ENCODE results near the gene SMTNL1.
"Not testable (repeated sequence)": the region's sequence is repeated elsewhere in the genome, so short reads cannot be mapped to it uniquely, and the experiment has no call there.

The SMTNL1 gene

DNA sequence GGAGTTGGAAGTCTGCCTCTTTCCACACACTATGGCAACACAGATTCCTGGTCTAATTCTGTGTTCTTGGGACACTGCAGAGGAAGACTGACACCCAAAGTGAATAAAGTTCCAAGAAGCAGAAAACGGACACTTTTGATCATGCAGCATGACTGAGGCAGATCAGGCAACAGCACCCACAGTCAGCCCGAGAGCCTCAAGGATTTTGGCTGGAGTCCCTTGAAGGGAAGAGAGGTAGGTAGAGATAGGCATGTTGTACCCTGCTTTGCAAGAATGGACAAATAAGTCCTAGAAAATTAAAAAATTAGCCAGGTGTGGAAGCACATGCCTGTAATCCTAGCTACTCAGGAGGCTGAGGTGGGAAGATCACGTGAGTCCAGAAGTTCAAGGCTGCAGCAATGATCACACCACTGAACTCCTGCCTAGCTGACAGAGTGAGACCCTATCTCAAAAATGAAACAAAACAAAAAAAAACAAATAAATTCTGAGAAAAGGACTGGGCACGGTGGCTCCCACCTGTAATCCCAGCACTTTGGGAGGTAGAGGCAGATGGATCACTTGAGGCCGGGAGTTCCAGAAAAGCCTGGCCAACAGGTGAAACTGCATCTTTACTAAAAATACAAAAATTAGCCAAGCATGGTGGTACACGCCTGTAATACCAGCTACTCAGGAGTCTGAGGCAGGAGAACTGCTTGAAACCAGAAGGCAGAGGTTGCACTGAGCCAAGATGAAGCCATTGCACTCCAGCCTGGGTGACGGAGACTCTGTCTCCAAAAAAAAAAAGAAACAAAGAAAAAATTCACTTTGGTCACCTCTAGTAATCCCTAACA, 28.8 kb upstream of the SMTNL1 start:
- no peak for DNase-seq (ENCODE audit: low spot score)

DNA sequence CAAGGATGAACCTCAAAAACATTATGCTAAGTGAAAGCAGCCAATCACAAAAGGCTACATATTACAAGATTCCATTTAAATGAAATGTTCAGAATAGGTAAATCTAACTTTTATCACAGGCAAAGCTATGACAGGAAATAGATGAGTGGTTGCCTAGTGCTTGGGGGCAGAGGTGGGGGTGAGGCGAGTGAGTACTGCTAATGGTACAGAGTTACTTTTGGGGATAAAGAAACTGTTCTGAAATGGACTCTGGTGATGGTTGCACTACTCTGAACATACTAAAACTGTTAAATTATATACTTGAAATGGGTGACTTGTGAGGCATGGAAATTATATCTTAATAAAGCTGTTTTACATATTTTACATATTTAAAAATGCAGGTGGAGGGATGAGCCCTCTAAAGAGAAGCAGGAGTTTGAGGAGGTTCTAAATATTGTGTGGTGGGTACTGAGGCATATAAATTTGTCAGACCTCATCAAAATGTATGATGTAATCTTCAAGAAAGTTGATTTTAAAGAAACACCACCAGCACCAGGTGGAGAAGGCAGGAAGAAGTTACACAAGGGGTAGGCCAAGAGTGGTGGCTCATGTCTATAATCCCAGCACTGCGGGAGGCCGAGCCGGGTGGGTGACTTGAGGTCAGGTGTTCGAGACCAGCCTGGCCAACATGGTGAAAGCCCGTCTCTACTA, 25.5 kb upstream of the SMTNL1 start:
- DNase-seq (ENCODE audit: low spot score): no peak

DNA sequence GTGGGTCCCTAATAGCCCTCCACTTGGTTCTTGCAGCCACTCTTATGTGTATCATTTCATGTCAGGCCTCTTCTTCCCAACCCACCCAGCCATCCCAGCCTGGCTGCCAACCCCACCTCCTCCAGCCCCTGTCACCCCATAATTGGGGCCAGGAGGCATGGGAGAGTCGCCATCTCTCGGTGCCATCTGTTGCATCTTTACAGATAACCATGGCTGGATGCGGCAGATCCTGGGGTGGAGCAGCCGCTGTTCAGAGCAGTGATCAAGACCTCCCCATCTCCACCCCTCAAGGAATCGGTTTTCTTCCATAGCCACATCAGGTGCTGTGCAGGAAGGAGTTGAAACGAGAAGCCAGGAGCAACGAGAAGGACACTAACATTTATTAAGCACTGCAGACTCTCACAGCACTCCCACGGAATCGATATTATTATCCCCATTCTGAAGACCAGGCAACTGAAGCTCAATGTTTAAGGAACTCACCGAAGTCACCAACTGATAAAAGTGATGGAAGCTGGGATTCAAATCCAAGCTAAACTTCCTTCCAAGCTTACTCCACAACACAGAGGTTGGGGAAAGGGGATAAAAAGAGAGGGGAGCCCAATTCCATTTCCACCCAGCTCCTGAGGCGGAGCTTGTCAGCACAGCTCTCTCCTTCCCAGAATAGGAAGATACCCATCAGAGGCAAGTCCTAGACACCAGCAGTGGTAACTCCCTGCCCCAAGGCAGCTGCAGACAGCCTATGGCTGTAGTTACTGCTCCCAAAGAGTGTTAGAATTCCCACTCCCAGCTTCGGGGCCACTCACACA, 24.5 kb upstream of the SMTNL1 start:
- no peak for DNase-seq (ENCODE audit: low spot score)

DNA sequence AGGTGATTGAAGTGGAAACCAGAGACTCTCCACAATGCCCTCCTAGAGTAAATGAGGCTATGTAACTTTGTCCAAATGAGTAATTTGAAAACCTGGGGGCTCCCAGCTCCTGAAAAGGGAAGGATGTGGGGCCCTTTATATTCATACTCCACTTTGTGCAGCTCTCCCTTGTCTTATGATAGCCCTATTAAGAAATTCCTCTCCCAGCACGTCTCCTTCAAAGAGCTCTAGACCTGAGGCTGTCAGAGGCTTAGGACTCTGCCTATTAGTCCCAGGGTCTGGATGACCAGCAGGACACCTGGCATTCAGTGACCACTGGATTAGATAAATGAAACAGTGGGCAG, 24.0 kb upstream of the SMTNL1 start:
- DNase-seq (ENCODE audit: low spot score): no peak

DNA sequence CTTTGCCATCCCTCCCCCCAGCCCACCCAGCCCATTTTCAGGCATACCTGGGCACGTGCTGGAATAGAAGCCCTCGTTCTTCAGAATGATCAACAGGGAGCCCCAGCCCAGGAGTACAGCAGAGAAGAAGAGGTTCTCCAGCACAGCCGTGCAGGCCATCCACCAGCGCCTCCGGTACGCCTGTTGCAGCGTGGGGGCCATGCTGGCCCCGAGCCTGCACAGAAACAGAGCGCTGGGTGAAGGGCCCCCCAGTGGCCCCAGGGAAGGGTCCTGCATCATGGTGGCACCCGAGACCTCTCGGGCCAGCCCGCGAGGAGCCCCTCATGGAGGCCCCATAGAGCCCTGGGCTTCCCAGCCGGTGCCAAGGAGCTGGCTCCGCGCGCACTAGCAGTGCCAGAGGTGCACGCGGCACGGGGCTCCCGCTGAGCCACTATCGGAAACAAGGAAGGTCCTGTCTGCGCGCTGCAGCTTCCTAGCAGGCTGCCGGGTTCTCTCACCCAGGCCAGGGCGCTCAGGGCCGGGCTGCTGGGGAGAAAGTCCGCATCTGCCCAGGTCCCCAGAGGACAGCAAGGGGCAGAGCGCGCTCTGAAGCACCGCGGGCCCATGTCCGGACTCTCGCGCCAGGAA, 23.4 kb upstream of the SMTNL1 start:
- peak; percentile 62 for DNase-seq (ENCODE audit: low spot score)

DNA sequence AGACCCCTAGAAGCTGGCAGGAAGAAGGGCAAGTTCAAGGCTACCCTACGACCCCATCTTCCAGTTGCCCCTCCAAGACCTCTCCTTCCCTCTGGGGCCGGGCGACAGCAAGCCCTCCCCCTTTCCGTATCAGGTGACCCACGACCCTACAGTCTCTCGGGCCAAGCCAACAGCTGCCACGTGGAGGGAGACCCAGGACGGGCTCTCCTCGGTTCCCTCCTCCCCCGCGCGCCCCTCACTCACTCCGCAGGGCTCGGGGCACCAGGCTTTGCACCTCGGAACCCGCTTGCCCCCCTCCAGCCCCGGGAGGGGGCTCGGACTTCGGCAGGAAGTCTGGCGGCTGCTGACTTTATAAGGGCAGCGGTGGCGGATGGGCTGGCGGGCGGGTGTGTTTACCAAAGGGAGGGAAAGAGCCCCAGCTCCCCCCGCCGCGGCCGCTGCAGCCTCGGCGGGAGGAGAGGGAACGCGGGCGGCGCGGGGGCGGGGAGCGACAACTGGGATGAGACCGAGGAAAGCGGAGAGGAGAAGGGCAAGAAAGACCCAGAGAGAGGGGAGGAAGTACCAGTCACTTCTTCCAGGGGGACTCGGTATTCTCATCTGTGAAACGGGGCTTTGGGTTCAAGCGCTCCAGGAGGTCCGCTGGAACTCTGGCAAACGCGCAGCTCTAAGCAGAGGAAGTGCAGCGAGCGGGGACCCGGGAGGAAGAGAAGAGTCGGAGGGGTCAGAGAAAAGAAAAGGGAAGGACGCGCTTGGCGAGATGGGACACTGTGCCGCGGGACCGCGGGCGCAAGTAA, 22.7 kb upstream of the SMTNL1 start:
- DNase-seq (ENCODE audit: low spot score): peak; percentile 78

DNA sequence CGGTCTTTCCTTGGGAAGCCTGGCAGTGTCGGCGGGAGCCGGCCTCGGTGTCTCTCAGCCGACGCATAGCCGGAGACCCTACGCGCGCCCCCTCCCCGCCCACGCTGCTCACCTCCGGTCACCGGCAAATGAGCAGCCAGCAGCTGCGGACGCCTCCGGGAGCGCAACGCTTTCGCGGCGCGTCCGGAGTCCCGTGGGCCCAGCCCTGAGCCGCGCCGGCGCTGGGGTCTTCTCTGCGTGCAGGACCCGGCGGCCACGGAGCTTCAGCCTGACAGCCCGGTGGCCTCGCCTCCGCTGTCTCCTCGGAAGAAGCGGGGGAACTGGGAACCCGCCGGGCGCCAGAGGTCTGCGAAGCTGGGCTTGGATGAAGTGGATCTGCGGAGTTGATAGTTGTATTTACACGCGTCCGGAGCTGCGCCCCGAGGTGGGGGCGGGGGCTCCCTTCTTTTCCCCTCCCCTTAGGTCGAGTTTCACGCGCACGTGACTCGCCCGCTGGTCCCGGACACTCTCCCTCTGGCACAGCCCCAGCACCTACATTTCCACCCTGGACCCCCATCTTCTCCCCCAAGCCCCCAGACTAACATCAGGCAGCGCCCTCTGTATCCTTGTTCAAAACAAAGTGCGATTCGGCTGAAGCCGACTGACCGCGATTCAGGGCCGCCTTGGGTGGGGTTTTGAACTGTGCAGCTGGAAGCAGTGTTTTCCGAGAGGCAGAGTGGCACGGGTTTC, 21.9 kb upstream of the SMTNL1 start, which contains the start of gene SLC43A1:
Gene SLC43A1, minus strand, starts transcription at position 371 of the 729 bp plus-strand sequence. CDS start 1,591 bp downstream, outside the sequence.
- DNase-seq (ENCODE audit: low spot score): peak; percentile 87

DNA sequence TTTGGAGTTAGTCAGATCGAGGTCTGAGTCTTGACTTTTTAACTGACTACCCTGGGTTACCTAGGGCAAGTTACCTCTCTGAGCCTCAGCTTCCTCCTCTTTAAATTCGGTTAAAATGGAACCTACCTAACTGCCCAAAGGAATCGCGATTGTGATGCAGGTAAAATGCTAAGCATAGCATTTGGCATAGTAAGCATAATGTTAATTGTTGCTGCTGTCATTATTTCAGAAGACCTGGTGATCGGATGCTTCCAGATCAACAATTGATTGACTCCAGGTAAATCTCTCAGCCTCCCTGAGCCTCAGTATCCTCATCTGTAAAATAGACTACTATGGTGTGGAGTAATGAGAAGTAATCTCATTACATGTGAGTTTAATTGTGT, 21.3 kb upstream of the SMTNL1 start:
- no peak for DNase-seq (ENCODE audit: low spot score)

DNA sequence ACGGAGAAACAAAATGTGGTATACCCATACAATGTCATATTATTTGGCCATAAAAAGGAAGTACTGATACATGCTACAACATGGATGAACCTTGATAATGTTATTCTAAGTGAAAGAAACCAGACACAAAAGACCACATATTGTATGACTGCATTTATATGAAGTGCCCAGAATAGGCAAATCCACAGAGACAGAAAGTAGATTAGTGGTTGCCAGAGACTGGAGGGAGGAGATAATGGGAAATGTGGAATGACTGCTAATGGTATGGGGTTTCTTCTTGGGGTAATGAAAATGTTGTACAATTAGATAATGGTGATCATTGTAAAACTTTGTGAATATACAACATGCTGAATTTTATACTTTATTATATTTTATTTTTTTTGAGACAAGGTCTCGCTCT, 16.3 kb upstream of the SMTNL1 start:
- no peak for DNase-seq (ENCODE audit: low spot score)

DNA sequence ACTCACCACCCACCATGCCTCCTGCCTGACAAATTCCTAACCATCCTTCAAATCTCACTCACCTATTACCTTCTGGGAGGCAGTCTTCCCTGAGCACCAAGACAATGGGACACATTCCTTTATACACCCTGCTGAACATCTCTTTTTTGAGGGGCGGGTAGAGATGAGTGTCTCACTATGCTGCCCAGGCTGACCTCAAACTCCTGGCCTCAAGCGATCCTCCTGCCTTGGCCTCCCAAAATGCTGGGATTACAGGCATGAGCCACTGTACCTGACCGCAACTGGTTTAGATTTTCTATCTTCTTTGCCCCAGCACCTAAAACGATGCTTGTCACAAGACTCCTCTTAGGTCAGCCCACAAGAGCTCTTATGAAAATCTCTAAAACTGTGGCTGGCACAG, 14.0 kb upstream of the SMTNL1 start:
- DNase-seq (ENCODE audit: low spot score): no peak

DNA sequence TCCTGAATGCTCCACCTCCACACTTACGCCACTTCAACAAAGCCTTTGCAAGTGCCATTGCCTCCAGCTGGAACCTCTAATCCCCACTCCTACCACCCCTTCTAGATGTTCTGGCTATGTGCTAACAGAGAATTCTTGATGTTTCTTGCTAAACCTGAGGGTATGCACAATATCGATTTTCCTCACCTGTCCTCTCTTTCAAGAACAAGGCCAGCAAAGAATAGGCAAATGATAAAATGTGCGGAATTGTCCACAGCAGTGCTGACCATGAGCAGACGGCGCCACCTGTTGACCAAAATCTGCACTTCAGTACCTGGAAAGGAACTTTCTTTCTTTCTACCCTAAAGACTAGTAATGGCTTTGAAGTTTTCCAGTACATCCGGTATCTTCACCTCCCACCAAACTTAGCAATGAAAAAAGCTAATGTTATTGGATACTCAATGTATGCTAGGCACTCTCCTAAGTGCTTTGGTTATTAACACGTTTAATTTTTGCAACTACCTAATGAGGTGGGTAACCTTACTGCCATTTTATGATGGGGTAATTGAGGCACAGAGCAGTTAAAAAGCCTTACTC, 10.3 kb upstream of the SMTNL1 start:
- peak; percentile 56 for DNase-seq (ENCODE audit: low spot score)

DNA sequence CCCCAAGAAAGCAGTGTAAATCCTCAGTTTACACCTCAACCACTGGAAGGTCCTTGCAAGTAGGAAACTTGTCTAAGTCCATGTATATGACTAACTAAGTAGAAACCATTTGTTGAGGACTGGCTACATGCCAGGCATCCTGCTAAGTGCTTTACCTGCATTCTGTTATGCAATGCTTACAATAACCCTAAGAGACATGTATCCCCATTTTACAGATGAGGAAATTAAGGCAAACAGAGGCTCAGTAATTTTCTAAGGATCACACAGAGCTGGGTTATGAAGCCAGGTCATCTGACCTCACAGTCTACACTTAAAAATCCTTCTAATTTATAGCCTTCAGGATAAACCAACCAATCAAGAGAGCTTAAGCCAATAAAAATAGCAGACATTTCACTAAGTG, 8.4 kb upstream of the SMTNL1 start:
- no peak for DNase-seq (ENCODE audit: low spot score)

DNA sequence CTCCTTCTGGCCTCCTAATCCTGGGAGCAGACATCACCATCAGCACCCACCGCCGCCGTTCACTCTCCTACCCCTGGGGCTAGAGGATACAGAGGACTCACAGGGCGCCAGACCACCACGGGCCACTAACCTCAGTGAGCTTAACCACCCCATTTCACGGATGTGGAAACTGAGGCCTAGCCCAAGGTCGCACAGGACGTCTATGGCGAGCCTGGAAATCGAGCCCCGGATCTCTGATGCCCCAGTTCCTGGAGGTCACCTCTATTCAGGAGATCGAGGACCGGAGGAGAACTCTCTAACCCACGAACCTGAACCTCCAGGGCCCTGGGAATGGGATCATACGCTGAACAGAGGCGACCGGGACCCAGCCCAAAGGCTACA, 7.2 kb upstream of the SMTNL1 start:
- DNase-seq (ENCODE audit: low spot score): no peak

DNA sequence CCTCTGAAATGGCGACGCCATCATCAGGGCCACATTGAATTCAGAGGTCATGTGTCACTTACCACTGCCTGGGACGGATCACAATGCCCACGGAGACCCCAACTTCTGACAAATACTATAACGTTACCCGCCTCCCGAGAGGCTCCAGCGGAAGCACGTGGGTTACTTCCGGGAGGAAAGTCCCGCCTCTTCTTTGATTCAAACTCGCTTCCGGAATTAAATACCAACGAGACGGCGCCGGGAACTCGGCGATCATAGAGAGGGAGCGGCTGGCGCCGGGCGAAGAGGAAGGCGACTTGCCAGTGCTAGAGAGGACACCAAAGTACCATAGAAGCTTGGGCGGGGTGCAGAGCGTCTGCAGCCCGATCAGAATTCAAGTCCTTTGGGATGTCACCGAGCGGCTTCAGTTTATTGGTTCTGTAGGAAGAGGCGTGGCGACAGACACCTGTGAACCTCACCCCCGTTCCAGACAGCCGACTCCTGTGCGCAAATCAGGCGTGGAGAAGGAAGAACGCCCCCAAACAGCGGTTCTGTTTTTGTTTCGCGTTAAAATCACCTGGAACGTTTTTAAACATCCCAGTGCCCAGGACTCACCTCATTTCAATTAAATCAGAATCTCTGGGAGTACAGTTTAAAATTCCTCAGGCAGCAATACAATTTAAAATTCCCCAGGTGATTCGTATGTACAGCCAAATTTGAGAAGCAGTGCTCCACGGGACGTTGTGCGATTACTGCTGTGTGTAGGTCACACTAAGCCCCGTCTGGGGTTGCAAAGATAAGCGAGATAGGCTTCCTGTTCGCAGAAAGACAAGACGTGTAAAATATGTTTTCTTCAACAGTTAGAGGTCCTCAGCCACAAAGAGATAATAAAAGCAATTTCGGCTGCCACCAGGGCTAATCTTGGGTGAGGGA, 6.5 kb upstream of the SMTNL1 start, which contains the start of gene TIMM10:
Gene TIMM10, minus strand, starts transcription at position 159 of the 912 bp plus-strand sequence. CDS start 565 bp downstream, outside the sequence.
- DNase-seq (ENCODE audit: low spot score): peak; percentile 90

DNA sequence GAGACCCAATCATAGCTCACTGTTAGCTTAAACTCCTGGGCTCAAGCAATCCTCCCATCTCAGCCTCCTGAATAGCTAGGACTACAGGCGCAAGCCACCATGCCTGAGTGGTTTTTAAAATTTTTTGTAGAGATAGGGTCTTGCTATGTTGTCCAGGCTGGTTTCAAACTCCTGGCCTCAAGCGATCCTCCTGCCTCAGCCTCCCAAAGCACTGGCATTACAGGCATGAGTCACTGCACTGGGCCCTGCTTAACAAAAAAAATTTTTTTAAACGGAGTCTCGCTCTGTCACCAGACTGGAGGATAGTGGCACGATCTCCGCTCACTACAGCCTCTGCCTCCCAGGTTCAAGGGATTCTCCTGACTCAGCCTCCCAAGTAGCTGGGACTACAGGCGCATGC, 2.9 kb upstream of the SMTNL1 start:
- DNase-seq (ENCODE audit: low spot score): not testable (repeated sequence)

DNA sequence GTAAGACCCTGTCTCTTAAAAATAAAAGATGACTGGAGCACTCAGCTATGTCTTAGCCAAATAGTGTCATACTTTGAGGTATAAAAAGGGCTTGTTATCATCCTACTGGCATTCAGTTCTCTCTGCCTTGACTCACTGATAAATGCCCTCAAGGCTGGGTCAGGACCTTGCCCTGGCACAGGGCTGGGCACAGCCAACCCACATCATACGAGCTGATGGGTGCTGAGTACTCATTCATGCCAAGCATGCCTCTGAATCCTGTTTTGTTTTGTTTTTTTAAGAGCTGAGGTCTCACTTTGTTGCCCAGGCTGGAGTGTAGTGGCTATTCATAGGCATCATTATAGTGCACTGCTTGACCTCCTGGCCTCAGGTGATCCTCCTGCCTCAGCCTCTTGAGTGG, 1.9 kb downstream of the SMTNL1 start:
- no peak for DNase-seq (ENCODE audit: low spot score)

DNA sequence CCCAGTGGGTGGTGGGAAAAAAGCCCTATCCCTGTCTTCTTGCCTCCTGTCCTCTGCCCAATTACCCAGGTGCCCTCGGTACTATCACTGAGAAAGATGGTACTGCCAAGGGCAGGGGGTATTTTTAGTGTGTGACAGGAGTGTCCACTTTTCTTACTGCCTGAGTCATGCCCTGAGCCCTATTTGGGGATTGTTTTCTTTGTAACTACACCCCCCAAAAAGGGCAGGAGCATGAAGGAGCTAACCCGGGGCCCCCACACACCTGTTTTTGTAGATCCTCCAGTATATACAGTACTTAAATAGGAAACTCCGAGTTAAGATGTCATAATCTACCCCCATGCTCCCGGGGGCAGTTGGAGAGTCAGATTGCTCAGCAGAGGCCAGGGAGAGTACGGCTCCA, 3.8 kb downstream of the SMTNL1 start:
- no peak for DNase-seq (ENCODE audit: low spot score)

DNA sequence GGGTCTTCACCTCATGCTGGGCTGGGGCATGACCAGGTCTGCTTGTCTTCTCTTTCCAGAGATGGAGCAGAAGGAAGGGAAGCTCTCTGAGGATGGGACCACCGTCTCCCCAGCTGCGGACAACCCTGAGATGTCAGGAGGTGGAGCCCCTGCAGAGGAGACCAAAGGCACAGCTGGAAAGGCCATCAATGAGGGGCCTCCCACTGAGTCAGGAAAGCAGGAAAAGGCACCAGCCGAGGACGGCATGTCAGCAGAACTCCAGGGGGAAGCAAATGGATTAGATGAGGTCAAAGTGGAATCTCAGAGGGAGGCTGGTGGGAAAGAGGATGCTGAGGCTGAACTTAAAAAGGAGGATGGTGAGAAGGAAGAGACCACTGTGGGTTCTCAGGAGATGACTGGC, 5.2 kb downstream of the SMTNL1 start:
- no peak for DNase-seq (ENCODE audit: low spot score)

DNA sequence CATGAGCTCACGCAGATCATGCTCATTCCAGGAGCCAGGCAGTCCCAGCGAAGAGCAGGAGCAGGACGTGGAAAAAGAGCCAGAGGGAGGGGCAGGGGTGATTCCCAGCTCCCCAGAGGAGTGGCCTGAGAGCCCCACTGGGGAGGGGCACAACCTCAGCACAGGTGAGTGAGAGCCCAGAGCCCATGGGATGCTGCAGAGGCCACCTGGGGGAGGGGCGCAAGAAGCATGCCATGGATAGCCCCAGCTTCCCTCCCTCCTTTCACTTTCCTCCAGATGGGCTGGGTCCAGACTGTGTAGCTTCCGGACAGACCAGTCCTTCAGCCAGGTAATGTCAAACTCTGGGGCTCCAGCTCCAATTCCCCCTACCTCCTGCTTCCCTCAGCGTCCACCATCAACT, 6.2 kb downstream of the SMTNL1 start:
- DNase-seq (ENCODE audit: low spot score): no peak

Measured in AG08396 (cell line).